K562 (cell line): Measurements from ENCODE around the gene OSBPL7. TPM values are rescaled to one million over a fixed set of nuclear protein-coding genes. Genes with fewer than 3 reads are reported as not detected.

Source experiments
- CBX1 ChIP-seq: sonication (generic); IDR thresholded peaks from 2 replicates; pipeline ENCODE4 v1.6.1; 2016; ENCODE audit warnings: antibody characterized with exemption, low read depth, mild to moderate bottlenecking
- CHAMP1 ChIP-seq: fragments of 450-650 bp; IDR thresholded peaks from 2 replicates; pipeline ENCODE4 v1.6.1; 2016; ENCODE audit warnings: mild to moderate bottlenecking
- CREB3L1 ChIP-seq: fragments of 450-650 bp; IDR thresholded peaks from 2 replicates; pipeline ENCODE4 v1.6.1; 2014; ENCODE audit warnings: low read depth, mild to moderate bottlenecking, moderate library complexity, borderline replicate concordance
- KAT8 ChIP-seq: fragments of 450-650 bp; IDR thresholded peaks from 2 replicates; pipeline ENCODE4 v1.6.1; 2016; ENCODE audit warnings: low read depth, mild to moderate bottlenecking
- POLR2AphosphoS5 ChIP-seq: IDR thresholded peaks from 2 replicates; pipeline ENCODE4 v1.6.1; 2011; ENCODE audit warnings: mild to moderate bottlenecking, low read depth, low read length, moderate library complexity; ENCODE audit not compliant: control insufficient read depth, insufficient read depth
- SP1 ChIP-seq: sonication (generic); formaldehyde crosslinking; IDR thresholded peaks from 2 replicates; pipeline ENCODE4 v1.8.1; 2022; ENCODE audit warnings: mild to moderate bottlenecking, missing genetic modification reagents
- ZFP1 ChIP-seq: fragments of 450-650 bp; formaldehyde crosslinking; IDR thresholded peaks from 2 replicates; pipeline ENCODE4 v1.4.0; 2020; ENCODE audit warnings: mild to moderate bottlenecking, mixed read lengths
- ZNF696 ChIP-seq: fragments of 250-450 bp; sonication (Bioruptor Pico); conservative IDR thresholded peaks from 2 replicates; pipeline ENCODE4 v1.4.0; 2020; ENCODE audit warnings: mild to moderate bottlenecking, moderate library complexity
- polyA plus RNA-seq, 8 experiments: library from polyadenylated mRNA; depleted of rRNA in 4 of 8; stranded (reverse) in 5 of 8; unstranded in 3 of 8; fragments of >200 nt; fragmentation: Nextera tagmentation in 2 of 8; fragmentation: Illumina TruSeq in 1 of 8; extraction: Ambion mirVana in 2 of 8; extraction: Trizol in 1 of 8; gene quantifications; 2 replicates each; pipeline versions ENCODE4 v1.2.1 to v1.2.3, GENCODE V29; 2011 to 2014; ENCODE audit warnings: inconsistent platforms in 1 of 8, missing spikeins in 1 of 8
- total RNA-seq, 7 experiments: library from RNA; depleted of rRNA in 6 of 7; stranded (reverse); fragments of >200 nt in 6 of 7; fragmentation: Illumina TruSeq in 2 of 7; extraction: Trizol in 2 of 7; gene quantifications; 2 replicates each; pipeline versions ENCODE4 v1.2.1 to v1.2.3, GENCODE V29; 2011 to 2021; ENCODE audit warnings: low replicate concordance in 1 of 7
- TF ChIP-seq, protein P1 (sequence below), 2 experiments: fragments of 250-450 bp in 1 of 2; fragments of 450-650 bp in 1 of 2; sonication (Bioruptor Pico) in 1 of 2; IDR thresholded peaks; 2 replicates each; pipeline versions ENCODE4 v1.6.1 to v1.8.0; 2016 to 2021; ENCODE audit warnings: mild to moderate bottlenecking in 2 of 2, moderate library complexity in 2 of 2, missing compliant biosample characterization in 1 of 2, missing genetic modification characterization in 1 of 2
- TF ChIP-seq, protein P2 (sequence below): fragments of 200-600 bp; sonication (generic); IDR thresholded peaks from one replicate; pipeline ENCODE4 v1.6.1; 2012; ENCODE audit warnings: mild to moderate bottlenecking, low read depth, low read length, inconsistent platforms

The OSBPL7 gene
- total and polyA plus RNA-seq, 9 of the 15 experiments (the other 6 are each of a cell fraction or from before 2014, with no cell fraction given) = 0.32 to 11.9 (median 5.8) TPM

DNA sequence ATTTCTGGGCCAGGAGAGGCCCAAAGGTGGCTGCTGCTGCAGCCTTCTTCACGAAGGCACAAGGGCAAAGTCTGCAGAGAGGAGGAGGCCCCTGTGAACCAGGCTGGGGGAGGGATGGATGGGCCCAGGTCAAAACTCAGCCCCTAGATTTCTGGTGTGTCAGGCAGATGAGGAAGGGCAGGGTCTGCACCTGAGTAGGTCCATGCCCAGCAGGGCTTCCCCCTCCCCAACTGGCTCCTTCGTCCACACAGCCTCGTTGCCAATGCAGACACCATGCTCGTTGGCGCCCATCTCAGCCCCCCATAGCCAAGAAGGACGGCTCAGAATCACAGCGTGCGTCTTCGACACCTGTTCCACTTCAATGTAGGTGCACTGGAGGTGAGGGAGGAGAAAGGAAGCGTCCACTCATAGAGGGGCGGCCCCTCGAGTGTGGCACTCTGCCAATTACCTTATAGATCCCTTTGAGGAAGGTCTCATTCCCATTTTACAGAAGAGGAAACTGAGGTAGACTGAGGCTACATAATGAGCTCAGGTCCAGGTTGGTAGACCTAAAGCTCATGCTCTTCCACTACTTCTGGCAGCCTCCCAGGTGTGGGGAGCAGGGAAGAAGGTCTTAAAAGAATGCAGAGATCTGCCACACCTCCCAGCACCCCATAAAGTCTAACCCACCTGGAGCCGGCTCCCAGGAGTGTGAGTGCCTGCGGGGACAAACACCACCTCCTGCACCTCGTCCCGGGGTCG lies 18.6 kb upstream of the OSBPL7 start (continued):
- TF ChIP-seq, protein P1, sequence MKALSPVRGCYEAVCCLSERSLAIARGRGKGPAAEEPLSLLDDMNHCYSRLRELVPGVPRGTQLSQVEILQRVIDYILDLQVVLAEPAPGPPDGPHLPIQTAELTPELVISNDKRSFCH (CRISPR knock-in tag; IDR thresholded peaks at IDR 0.05) = no peak
- TF ChIP-seq, protein P1 (tag; IDR thresholded peaks at IDR 0.05) = no peak
- no peak for TF ChIP-seq SP1 (CRISPR knock-in tag)
- TF ChIP-seq CBX1 = no peak
- TF ChIP-seq ZFP1 (CRISPR knock-in tag) = no peak
- TF ChIP-seq POLR2AphosphoS5 = no peak
- TF ChIP-seq KAT8 = no peak
- TF ChIP-seq CHAMP1 = no peak
- no peak for TF ChIP-seq ZNF696 (CRISPR knock-in tag)
- TF ChIP-seq CREB3L1 = no peak
- TF ChIP-seq, protein P2, sequence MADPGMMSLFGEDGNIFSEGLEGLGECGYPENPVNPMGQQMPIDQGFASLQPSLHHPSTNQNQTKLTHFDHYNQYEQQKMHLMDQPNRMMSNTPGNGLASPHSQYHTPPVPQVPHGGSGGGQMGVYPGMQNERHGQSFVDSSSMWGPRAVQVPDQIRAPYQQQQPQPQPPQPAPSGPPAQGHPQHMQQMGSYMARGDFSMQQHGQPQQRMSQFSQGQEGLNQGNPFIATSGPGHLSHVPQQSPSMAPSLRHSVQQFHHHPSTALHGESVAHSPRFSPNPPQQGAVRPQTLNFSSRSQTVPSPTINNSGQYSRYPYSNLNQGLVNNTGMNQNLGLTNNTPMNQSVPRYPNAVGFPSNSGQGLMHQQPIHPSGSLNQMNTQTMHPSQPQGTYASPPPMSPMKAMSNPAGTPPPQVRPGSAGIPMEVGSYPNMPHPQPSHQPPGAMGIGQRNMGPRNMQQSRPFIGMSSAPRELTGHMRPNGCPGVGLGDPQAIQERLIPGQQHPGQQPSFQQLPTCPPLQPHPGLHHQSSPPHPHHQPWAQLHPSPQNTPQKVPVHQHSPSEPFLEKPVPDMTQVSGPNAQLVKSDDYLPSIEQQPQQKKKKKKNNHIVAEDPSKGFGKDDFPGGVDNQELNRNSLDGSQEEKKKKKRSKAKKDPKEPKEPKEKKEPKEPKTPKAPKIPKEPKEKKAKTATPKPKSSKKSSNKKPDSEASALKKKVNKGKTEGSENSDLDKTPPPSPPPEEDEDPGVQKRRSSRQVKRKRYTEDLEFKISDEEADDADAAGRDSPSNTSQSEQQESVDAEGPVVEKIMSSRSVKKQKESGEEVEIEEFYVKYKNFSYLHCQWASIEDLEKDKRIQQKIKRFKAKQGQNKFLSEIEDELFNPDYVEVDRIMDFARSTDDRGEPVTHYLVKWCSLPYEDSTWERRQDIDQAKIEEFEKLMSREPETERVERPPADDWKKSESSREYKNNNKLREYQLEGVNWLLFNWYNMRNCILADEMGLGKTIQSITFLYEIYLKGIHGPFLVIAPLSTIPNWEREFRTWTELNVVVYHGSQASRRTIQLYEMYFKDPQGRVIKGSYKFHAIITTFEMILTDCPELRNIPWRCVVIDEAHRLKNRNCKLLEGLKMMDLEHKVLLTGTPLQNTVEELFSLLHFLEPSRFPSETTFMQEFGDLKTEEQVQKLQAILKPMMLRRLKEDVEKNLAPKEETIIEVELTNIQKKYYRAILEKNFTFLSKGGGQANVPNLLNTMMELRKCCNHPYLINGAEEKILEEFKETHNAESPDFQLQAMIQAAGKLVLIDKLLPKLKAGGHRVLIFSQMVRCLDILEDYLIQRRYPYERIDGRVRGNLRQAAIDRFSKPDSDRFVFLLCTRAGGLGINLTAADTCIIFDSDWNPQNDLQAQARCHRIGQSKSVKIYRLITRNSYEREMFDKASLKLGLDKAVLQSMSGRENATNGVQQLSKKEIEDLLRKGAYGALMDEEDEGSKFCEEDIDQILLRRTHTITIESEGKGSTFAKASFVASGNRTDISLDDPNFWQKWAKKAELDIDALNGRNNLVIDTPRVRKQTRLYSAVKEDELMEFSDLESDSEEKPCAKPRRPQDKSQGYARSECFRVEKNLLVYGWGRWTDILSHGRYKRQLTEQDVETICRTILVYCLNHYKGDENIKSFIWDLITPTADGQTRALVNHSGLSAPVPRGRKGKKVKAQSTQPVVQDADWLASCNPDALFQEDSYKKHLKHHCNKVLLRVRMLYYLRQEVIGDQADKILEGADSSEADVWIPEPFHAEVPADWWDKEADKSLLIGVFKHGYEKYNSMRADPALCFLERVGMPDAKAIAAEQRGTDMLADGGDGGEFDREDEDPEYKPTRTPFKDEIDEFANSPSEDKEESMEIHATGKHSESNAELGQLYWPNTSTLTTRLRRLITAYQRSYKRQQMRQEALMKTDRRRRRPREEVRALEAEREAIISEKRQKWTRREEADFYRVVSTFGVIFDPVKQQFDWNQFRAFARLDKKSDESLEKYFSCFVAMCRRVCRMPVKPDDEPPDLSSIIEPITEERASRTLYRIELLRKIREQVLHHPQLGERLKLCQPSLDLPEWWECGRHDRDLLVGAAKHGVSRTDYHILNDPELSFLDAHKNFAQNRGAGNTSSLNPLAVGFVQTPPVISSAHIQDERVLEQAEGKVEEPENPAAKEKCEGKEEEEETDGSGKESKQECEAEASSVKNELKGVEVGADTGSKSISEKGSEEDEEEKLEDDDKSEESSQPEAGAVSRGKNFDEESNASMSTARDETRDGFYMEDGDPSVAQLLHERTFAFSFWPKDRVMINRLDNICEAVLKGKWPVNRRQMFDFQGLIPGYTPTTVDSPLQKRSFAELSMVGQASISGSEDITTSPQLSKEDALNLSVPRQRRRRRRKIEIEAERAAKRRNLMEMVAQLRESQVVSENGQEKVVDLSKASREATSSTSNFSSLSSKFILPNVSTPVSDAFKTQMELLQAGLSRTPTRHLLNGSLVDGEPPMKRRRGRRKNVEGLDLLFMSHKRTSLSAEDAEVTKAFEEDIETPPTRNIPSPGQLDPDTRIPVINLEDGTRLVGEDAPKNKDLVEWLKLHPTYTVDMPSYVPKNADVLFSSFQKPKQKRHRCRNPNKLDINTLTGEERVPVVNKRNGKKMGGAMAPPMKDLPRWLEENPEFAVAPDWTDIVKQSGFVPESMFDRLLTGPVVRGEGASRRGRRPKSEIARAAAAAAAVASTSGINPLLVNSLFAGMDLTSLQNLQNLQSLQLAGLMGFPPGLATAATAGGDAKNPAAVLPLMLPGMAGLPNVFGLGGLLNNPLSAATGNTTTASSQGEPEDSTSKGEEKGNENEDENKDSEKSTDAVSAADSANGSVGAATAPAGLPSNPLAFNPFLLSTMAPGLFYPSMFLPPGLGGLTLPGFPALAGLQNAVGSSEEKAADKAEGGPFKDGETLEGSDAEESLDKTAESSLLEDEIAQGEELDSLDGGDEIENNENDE = no peak
